Nephron (organoid): ENCODE measurements around the gene PLSCR2.
A peak's percentile ranks its signal among the peaks of the same experiment; 100 is the strongest.

Source experiments
- H3K27ac Mint-ChIP-seq, 3 experiments: 2 replicates each; pipeline ENCODE4 v1.8.0; 2020; ENCODE audit warnings: mixed read lengths in 3 of 3, mild to moderate bottlenecking in 2 of 3, moderate library complexity in 1 of 3
- H3K27me3 Mint-ChIP-seq: 2 replicates; pipeline ENCODE4 v1.8.0; 2021; ENCODE audit warnings: low read depth, mild to moderate bottlenecking, moderate library complexity, mixed read lengths
- H3K36me3 Mint-ChIP-seq: 2 replicates; pipeline ENCODE4 v1.8.0; 2020; ENCODE audit warnings: low read depth, mixed read lengths
- H3K4me1 Mint-ChIP-seq: 2 replicates; pipeline ENCODE4 v1.8.0; 2020; ENCODE audit warnings: mixed read lengths
- H3K4me3 Mint-ChIP-seq, 3 experiments: 2 replicates each; pipeline ENCODE4 v1.8.0; 2020; ENCODE audit warnings: mild to moderate bottlenecking in 3 of 3, mixed read lengths in 3 of 3, moderate library complexity in 2 of 3
- H3K9me3 Mint-ChIP-seq: 2 replicates; pipeline ENCODE4 v1.8.0; 2020; ENCODE audit warnings: mixed read lengths
- TF ChIP-seq, protein P1 (sequence below), 3 experiments: fragments of 200-600 bp; sonication (generic); IDR thresholded peaks; one replicate each; pipeline ENCODE4 v1.5.0; 2021; ENCODE audit warnings: antibody characterized with exemption in 3 of 3; ENCODE audit not compliant: unreplicated experiment in 3 of 3

Gene PLSCR2

DNA sequence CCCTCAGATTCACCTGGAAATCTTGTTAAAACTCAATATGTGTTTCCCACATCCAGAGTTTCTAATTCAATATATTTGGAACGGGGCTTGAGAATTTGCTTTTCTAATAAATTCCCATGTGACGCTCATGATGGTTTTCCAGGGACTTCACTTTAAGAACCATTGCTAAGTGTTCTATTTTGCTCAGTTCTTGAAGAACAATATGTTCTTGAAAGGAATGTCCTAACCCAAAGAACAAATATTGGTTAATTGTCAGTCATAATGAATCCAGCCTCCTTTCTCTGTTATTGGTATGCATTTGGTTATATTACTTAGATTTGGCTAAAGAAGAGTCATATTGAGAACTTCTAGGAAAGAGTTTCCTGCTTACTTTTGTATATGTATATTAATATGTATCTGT is 4.4 kb upstream of the PLSCR2 start:
- no peaks in the 10 kb centered on the region for H3K36me3 Mint-ChIP-seq
- peaks cover 5% of the 10 kb centered on the region for H3K4me1 Mint-ChIP-seq
- TF ChIP-seq, protein P1, sequence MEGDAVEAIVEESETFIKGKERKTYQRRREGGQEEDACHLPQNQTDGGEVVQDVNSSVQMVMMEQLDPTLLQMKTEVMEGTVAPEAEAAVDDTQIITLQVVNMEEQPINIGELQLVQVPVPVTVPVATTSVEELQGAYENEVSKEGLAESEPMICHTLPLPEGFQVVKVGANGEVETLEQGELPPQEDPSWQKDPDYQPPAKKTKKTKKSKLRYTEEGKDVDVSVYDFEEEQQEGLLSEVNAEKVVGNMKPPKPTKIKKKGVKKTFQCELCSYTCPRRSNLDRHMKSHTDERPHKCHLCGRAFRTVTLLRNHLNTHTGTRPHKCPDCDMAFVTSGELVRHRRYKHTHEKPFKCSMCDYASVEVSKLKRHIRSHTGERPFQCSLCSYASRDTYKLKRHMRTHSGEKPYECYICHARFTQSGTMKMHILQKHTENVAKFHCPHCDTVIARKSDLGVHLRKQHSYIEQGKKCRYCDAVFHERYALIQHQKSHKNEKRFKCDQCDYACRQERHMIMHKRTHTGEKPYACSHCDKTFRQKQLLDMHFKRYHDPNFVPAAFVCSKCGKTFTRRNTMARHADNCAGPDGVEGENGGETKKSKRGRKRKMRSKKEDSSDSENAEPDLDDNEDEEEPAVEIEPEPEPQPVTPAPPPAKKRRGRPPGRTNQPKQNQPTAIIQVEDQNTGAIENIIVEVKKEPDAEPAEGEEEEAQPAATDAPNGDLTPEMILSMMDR (IDR thresholded peaks at IDR 0.05; ENCODE audit: unreplicated experiment in 3 of 3): no peak
- H3K27me3 Mint-ChIP-seq: no peaks in the 10 kb centered on the region
- peaks cover 6% of the 10 kb centered on the region for H3K9me3 Mint-ChIP-seq
- H3K4me3 Mint-ChIP-seq: no peak overlapping the region
- H3K27ac Mint-ChIP-seq: no peak overlapping the region

DNA sequence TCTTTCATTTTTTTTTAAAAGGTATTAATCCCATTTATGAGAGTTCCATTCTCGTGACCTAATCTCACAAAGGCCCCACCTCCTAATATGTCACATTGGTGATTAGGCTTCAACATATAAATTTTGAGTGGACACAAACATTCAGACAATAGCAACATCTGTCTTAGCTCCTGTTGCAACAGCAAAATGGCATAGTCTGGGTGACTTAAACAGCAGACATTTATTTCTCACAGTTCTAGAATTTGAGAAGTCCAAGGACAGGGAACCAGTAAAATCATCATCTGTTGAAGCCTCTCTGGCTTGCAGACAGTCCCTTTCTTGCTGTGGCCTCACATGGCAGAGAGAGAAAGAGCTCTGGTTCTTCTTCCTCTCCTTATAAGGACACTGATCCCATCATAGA is 3.2 kb upstream of the PLSCR2 start:
- Mint-ChIP-seq H3K9me3 (no peaks in the 10 kb centered on the region), H3K27ac (peak overlapping the region in 1 of 3 experiments; percentile 4), H3K4me3 (no peak overlapping the region), H3K36me3 (no peaks in the 10 kb centered on the region), H3K27me3 (no peaks in the 10 kb centered on the region), H3K4me1 (peaks cover 9% of the 10 kb centered on the region)
- TF ChIP-seq, protein P1 (IDR thresholded peaks at IDR 0.05; ENCODE audit: unreplicated experiment in 3 of 3): no peak

DNA sequence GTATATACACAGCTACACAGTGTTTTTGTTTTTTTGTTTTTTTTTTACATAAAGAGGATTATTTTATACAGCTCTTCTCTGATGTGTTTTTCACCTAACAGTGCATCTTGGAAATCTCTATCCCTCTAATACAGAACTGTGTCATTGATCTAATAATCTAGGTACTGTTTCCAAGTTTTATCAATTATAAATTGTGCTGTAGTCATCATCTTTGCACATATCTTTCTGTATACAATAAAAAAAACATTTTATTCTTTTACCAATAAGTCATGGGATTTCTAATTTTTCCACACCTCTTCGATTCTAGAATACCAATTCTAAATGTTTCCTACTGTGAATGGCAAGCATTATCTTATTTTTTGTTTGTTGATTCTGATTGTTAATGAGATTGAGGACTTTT is 1.7 kb upstream of the PLSCR2 start:
- Mint-ChIP-seq H3K27me3 (no peaks in the 10 kb centered on the region), H3K4me3 (no peak overlapping the region), H3K9me3 (no peaks in the 10 kb centered on the region), H3K36me3 (no peaks in the 10 kb centered on the region), H3K4me1 (peaks cover 9% of the 10 kb centered on the region), H3K27ac (no peak overlapping the region)
- TF ChIP-seq, protein P1 (IDR thresholded peaks at IDR 0.05; ENCODE audit: unreplicated experiment in 3 of 3): no peak

DNA sequence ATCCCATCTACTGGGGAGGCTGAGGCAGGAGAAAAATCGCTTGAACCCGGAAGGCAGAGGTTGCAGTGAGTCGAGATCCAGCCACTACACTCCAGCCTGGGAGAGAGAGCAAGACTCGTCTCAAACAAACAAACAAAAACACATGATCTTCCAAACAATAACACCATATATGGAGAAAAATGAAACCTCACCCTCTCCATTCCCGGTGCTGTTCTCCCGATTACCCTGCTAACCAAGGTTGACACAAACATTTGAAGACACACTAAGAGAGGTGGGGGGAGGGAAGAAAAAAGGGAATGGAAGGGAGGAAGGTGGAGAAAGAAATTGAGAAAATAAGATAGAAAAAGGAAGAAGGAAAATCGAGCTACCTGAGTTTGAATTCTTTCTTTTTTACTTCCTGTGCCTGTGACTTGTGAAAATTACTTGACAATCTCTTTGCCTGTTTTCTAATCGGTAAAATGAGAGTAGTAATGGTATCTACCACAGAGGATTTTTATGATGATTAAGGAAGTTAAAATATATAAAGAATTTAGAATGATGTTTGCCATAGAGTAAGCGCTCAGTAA is 1.1 kb upstream of the PLSCR2 start:
- H3K27me3 Mint-ChIP-seq: no peaks in the 10 kb centered on the region

DNA sequence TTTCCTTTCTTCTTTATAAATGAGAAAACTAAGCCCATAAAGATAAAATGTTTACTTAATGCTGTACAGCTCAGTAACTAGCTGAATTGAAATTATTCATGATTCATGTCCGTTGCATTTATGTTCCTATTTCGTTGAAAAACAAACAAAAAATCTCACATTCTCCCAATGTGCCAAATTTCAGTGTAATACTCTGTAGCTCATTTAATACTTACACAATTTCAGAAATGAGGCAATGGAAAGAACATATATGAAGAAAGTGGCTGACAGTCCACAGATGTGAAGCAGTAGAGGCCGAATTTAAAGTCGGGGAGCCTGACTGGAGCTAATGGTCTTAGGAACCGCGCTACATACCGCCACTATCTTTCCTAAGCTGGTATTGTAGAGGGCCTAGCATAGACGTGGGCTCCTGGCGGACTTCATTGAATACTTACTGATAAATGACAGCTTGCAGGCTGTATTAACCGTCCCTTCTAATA is 651 bp downstream of the PLSCR2 start:
- H3K4me1 Mint-ChIP-seq: peaks cover 4% of the 10 kb centered on the region
- no peak overlapping the region for H3K4me3 Mint-ChIP-seq
- H3K27me3 Mint-ChIP-seq: no peaks in the 10 kb centered on the region
- peak overlapping the region in 2 of 3 experiments; percentile 64 to 79 for H3K27ac Mint-ChIP-seq
- no peaks in the 10 kb centered on the region for H3K36me3 Mint-ChIP-seq
- TF ChIP-seq, protein P1 (IDR thresholded peaks at IDR 0.05; ENCODE audit: unreplicated experiment in 3 of 3): no peak
- H3K9me3 Mint-ChIP-seq: no peaks in the 10 kb centered on the region

More for the DNA sequence above, 1.1 kb upstream of the PLSCR2 start:
- TF ChIP-seq, protein P1 (IDR thresholded peaks at IDR 0.05; ENCODE audit: unreplicated experiment in 3 of 3): no peak
- no peaks in the 10 kb centered on the region for H3K36me3 Mint-ChIP-seq
- H3K9me3 Mint-ChIP-seq: no peaks in the 10 kb centered on the region
- H3K4me3 Mint-ChIP-seq: no peak overlapping the region
- H3K27ac Mint-ChIP-seq: no peak overlapping the region
- peaks cover 4% of the 10 kb centered on the region for H3K4me1 Mint-ChIP-seq

DNA sequence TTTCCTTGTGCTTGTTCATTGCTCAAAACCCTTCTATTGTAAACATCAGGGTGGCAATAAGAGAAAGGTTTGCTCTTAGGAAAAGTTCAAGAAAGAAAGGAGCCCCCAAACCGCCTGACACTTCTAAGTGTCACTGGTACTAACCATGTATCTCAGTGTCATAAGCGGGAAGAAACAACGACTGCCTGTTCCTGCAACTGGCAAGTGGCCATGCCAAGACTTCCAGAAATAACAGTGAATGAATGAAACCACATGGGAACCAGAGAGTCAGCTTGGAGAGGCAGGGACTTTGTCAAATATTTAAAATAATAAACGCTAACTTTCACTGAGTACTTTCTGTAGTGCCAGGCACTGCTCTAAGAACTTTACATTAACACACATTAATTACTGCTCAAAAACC is 1.1 kb downstream of the PLSCR2 start:
- H3K27me3 Mint-ChIP-seq: no peaks in the 10 kb centered on the region
- H3K4me1 Mint-ChIP-seq: peaks cover 4% of the 10 kb centered on the region
- H3K4me3 Mint-ChIP-seq: no peak overlapping the region
- no peaks in the 10 kb centered on the region for H3K36me3 Mint-ChIP-seq
- peaks cover 4% of the 10 kb centered on the region for H3K9me3 Mint-ChIP-seq
- TF ChIP-seq, protein P1 (IDR thresholded peaks at IDR 0.05; ENCODE audit: unreplicated experiment in 3 of 3): no peak
- H3K27ac Mint-ChIP-seq: peak overlapping the region in 2 of 3 experiments; percentile 64 to 79
